ENCODE data around the gene SSNA1. TPM values are rescaled to one million over a fixed set of nuclear protein-coding genes. Genes with fewer than 3 reads are reported as not detected.
A peak's percentile ranks its signal among the peaks of the same experiment; 100 is the strongest.

Gene SSNA1
- total RNA-seq, 1 donor from 2014 or later: 57.3 TPM

GRCh38 chr9:137200311-137201204 is 12.1 kb downstream of the SSNA1 start, which contains the start of gene TPRN:
Gene TPRN, minus strand, starts transcription at chr9:137200741. Its CDS starts 30 bp downstream, at chr9:137200711.
- DNase-seq: peak; percentile 100

DNA sequence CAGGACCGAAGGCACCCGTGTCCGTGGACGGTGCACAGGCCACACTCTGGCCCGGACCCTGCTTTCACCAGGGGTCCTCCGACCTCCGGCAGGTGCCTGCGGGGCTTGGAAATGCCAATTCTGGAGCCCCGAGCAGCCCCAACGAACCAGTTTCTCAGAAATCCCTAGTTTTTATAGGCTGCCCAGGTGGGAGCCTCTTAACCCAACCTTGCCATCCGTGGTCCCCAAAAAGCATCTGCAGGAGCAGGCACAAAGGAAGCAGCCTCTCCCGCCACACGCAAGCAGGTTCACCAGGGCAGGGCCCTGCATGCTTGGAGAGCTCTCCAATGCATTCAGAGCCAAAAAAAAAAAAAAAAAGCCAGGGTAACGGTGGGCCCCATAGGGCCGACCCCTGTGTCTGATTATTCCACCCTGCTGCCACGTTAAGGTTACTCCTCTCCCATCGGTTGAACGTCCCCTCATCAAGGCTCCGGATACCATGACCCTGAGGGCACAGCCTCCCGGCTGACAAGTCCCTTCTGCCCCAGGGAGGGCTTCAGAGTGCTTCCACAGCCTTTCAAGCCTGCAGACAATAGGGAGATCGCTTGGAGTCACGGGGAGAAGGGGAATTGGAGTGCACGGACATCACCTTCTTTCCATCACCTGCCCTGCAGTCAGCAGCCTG is 12.9 kb downstream of the SSNA1 start:
- DNase-seq: no peak

DNA sequence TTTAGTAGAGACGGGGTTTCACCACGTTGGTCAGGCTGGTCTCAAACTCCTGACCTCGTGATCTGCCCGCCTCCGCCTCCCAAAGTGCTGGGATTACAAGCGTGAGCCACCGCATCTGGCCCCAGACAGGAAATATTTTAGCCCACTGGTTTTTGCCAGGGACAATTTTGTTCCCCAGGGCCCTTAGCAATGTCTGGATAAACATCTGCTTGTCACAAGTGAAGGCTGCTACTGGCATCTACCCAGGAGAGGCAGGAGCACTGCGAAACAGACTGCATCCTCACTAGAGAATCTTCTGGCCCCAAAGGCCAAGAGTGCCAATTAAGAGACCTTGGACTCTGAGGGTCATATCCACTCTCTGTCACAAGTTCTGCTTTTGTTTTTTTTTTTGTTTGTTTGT is 14.5 kb downstream of the SSNA1 start:
- DNase-seq: no peak

DNA sequence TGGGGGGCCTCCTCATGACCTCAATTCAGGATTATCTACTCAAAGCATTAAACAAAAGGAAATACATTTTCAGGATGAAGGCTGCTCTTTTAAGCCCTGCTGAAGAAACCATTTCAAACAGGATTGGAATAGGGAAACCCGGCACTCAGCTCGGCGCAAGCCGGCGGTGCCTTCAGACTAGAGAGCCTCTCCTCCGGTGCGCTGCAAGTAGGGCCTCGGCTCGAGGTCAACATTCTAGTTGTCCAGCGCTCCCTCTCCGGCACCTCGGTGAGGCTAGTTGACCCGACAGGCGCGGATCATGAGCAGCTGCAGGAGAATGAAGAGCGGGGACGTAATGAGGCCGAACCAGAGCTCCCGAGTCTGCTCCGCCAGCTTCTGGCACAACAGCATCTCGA is 16.3 kb downstream of the SSNA1 start:
- no peak for DNase-seq

GRCh38 chr9:137205126-137206069 is 16.9 kb downstream of the SSNA1 start, which contains the start of the genes NDOR1 and TMEM203:
Gene NDOR1, plus strand, starts transcription at chr9:137205700. Its CDS starts 78 bp downstream, at chr9:137205778.
Gene TMEM203, minus strand, starts transcription at chr9:137205648. Its CDS starts 234 bp downstream, at chr9:137205414.
- peak; percentile 95 for DNase-seq

DNA sequence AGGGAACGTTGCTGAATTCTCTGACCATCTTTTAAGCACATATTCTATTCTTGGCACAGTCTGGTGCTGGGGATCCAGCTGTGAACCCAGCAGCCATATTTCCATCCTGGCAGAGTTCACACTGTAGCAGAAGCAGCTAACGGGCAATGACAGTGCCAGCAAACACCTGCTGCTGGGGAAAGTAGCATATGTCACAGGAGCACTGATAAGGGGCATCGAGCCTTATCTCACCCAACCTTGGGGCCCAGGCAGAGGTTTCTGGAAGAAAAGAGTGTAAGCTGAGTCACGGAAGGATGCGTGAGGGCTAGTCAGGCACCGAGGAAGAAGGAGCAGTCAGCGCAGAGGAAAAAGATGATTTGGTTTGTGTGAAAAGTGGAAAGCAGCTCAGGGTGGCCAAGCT is 18.1 kb downstream of the SSNA1 start:
- DNase-seq: no peak

DNA sequence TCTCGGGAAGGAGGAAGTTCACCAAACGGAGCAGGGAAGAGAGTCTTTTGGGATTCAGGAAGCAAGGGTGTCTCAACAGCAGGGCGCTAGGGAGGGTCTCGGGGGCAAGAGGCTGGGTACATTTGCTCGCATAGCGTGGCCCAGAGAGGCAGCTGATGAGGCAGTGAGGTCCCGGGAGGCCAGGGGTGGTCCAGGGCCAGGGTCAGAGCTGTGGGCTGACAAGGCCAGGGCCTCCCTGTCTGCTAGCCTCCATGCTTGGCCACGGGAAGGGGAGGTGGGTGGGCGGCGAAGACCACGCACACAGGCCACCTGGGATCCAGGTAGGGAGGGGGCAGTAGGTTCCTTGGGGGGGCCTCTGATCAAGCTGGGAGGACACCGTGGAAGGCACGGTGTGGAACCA is 23.1 kb downstream of the SSNA1 start:
- DNase-seq: no peak

DNA sequence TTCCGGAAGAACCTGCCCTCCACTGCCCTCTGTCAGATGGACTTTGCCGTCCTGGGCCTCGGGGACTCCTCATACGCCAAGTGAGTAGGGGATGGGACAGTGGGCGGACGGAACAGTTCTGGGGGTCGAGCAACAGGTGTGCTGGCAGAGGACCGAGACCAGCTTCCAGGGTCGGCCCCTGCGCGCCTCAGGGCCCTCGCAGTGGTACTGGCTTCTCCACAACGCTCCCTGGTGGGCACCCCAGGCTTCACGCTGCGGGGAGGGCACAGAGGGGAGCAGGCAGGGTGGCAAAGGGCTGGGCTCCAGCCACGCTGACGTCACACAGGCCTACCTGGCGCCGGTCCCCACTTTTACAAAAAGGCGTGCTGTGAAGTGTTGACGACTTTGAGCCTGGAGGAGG is 24.0 kb downstream of the SSNA1 start:
- no peak for DNase-seq

GRCh38 chr9:137213160-137214060 is 24.9 kb downstream of the SSNA1 start:
- DNase-seq: no peak

GRCh38 chr9:137214620-137215019 is 26.1 kb downstream of the SSNA1 start:
- DNase-seq: no peak

DNA sequence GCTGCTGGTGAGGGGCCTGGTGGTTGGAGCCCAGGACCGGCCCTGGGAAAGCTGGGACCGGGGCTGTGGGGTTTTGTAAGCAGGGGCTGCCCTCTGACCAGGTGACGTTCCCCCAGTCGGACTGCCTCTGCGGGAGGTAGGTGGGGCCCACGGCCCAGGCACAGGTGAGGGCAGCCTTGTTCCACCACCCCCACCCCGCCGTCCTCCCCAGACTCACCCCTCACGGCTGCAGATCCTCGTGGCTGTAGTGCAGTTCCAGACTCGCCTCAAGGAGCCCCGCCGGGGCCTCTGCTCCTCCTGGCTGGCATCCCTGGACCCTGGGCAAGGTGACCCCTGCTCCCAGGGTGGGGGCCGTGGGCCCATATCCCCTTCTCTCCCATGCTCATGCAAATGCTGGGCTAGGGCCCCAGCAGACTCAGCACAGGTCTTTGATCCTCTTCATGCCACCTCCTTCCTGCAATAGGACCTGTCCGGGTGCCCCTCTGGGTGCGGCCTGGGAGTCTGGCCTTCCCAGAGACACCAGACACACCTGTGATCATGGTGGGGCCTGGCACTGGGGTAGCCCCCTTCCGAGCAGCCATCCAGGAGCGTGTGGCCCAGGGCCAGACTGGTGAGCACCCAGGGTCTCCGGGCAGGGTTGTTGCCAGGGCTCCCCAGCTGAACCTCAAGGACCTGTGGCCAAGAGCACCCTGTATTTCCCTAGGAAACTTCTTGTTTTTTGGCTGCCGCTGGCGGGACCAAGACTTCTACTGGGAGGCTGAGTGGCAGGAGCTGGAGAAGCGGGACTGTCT is 26.9 kb downstream of the SSNA1 start:
- no peak for DNase-seq

DNA sequence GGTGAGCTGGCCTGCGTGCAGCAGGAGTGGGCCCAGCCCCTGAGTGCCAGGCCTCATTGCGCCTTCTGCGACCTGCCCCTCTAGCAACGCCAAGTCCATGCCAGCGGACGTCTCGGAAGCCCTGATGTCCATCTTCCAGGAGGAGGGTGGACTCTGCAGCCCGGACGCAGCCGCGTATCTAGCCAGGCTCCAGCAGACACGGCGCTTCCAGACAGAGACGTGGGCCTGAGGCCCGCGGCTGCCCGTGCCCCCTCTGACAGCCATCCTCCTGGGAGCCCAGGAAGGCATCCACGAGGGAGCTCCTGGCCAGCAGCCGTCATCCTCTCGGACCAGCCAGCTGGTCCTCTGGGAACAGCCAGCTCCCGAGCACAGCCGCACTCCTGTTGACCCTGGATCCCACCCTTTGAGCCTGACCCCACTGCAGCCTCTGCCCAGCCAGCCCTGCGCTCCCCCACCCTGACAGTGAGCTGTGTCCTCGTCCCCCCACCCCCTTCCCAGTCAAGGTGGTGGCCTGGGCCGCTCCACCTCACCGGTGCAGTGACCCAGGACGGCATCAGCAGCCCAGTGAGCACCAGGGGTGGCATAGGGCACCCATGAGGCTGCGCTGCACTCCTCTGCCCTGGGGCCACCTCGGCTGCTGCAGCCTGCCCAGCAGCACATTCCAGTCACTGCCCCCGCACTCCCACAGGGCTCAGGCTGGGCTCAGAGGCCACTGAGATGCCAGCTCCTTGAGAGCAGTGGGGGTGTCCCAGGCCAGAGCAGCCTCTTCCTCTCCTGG is 27.9 kb downstream of the SSNA1 start:
- DNase-seq: no peak

DNA sequence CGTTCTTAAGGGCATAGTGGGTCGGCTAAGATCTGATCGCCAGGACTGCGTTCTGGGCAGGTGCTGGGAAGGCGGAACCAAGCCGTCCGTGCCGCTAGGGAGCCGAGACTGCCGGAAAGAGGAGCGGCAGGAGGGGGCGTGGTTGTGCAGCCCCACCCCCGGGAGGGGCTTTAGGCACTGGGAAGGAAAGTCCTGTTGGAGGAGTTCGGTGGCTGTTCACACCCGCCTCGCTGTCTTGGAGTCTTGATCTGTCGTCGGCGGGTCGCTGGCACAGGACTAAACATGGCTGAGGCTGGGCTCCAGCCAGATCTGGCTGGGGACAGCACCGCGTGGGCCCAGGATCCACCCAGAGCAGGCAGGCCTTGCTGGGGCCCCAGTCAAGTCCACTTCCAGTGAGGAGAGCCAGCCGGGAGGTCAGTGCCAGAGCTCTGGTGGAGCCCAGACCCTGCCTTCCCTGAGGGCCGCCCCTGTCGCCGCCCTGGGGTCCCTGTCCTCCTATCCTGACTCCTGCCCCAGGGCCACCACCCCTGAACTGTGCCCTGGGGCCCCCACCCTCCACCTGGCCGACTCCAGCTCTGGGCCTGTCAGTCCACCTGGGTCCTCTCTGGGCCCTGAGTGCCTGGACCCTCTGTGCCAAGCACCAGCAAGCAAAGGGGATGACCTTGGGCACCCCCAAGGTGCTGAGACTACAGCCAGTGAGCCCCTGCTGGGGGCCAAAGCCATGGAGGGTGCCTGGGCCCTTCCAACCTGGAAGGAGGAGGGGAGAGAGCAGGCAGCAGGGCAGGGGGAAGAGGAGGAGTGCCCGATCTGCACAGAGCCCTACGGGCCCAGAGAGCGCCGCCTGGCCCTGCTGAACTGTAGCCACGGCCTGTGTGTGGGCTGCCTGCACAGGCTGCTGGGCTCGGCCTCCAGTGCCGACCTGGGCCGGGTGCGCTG is 29.1 kb downstream of the SSNA1 start:
- no peak for DNase-seq

DNA sequence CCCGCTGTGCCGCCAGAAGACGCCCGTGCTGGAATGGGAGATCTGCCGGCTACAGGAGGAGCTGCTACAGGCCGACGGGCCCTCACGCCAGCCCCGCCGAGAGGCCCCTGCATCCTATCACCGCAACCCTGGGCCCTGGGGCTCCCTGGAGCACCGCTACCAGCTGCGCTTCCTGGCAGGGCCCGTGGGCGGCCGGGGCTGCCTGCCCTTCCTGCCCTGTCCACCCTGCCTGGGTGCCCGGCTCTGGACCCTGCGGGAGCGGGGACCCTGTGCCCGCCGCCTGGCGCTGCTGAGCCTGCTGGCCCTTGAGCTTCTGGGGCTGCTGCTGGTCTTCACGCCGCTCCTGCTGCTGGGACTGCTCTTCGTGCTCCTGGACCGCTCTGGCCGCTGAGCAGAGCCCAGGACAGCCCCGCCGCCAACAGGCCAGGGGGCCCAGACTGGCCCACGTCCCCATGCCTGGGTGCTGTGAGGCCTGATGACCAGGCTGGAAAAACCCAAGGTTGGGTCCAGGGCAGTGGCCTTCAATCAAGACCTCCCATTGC is 29.8 kb downstream of the SSNA1 start:
- no peak for DNase-seq

DNA sequence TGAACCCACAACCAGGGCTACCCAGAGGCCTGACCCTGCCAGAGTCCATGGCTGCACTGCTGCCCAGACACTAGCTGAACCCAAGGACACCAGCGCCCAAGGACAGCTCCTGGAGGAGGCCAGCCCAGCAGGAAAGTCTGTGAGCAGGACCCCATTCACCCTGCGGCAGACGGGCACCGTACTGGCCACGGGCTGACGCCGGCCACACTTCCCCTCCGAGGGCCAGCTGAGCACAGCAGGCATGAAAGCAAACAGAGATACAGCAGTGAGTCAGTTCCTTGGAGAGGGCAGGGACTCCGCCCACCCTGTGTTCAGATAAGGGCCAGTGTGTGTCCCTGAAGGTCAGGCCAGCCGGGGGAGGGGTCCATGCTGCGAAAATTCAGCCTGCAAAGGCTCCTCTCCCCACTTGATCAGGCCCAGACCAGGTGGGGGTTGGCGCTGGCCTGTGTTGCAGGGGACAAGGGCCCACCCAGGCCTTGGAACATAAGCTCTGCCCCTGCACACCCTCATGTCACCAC is 30.3 kb downstream of the SSNA1 start:
- DNase-seq: no peak

DNA sequence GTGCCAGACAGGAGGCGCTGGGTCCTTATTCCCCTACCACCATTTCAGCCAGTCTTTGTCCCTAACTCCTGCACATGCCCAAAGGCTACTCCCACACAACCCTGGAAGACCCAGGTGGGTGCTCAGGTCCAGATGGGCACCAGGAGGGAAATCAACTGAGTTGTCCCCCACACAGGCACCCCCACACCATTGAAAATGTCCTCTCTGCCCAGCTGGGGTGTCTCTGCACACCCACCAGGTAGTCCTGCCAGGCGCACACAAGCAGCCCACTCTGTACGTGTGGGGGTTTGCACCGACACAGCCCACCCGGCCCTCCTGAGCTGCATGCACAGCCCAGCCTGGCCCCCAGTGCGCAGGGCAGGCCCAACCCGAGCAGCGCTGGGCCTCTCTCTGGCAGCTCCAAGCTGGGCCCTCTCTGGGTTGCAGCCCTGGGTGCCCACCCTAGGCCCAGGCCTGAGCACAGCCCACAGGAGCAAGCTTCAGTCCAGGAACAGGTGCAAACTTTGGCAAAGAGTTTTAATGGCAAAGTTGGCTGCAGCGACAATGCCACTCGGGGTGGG is 31.4 kb downstream of the SSNA1 start:
- DNase-seq: no peak
